H7 (cell line): Measurements from ENCODE around the gene LPCAT3. TPM values are rescaled to one million over a fixed set of nuclear protein-coding genes. Genes with fewer than 3 reads are reported as not detected.

Experiments used
- DNase-seq: peaks from one replicate; pipeline ENCODE4 v3.0.0; 2012
- H3K27me3 ChIP-seq: 2 replicates; pipeline ENCODE4 v1.6.0; 2011; ENCODE audit warnings: mild to moderate bottlenecking, low read length; ENCODE audit not compliant: control insufficient read depth, insufficient read depth
- H3K36me3 ChIP-seq: replicated peaks from 2 replicates; pipeline ENCODE4 v1.5.1; 2011; ENCODE audit warnings: low read length; ENCODE audit not compliant: control insufficient read depth, insufficient read depth
- H3K4me3 ChIP-seq: 2 replicates; pipeline ENCODE4 v1.5.1; 2011; ENCODE audit warnings: low read depth, mild to moderate bottlenecking, control low read depth, low read length, moderate library complexity; ENCODE audit not compliant: insufficient read depth
- total RNA-seq: library from RNA; depleted of rRNA; stranded (reverse); fragments of >200 nt; shearing (Covaris generic); gene quantifications from 2 replicates; pipeline ENCODE4 v1.2.3, GENCODE V29; 2014; rRNA removed

Gene LPCAT3
- total RNA-seq, 1 experiment from 2014 or later: 16.9 TPM

DNA sequence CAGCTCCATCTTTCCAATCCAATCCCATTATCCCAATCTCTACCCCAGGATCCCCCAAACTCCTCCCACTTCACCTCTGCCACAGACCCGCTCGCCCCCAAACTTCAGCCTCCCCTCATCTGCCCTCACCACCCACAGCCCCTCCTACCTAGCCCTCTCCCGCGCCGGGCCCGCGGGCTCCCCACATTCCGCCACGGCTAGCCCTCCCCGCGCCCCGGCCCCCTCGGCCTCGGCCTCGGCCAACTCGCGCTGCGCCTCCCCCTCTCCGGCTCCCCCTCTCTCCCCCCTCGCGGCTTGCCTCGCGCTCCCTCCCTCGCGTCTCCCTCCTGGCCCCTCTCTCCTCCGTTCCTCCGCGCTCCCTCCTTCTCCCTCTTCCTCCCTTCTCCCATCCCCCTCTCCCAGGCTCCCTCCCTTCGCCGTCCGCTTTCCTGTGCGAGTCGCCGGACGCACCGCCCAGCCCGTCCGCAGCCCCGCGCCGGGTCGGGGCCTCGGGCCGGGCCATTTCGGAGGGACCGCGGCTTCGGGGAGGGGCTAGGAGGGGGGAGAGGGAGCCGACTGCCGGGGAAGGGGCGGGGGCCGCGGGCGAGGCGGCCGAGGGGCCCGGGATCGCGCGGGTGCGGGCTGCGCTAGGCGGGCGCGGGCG, 90.8 kb downstream of the LPCAT3 start, which contains the start of gene ATN1:
Gene ATN1, plus strand, starts transcription at position 581 of the 643 bp plus-strand sequence. CDS start 6,043 bp downstream, outside the sequence.
- Histone ChIP-seq H3K4me3 (peak within 1 kb of the TSS; percentile 78), H3K36me3 (peaks cover 5% of the 10 kb centered on the region), H3K27me3 (no peaks in the 10 kb centered on the region)
- peak; percentile 96 for DNase-seq

Other genes with a start within 250 kb of the LPCAT3 start
- 0.35 and 2.0 TPM in 2 replicates for gene LAG3, start 246.0 kb downstream of the LPCAT3 start, total RNA-seq
- gene CD4, start 228.9 kb downstream of the LPCAT3 start, total RNA-seq: 0.66 and 0.81 TPM in 2 replicates
- gene GPR162, start 196.7 kb downstream of the LPCAT3 start, total RNA-seq: 5.4 and 7.0 TPM in 2 replicates
- 38.0 and 46.9 TPM in 2 replicates for gene P3H3, start 190.1 kb downstream of the LPCAT3 start, total RNA-seq
- gene GNB3, start 177.6 kb downstream of the LPCAT3 start, total RNA-seq: 1.5 and 5.5 TPM in 2 replicates
- 85.6 and 115 TPM in 2 replicates for gene CDCA3, start 167.2 kb downstream of the LPCAT3 start, total RNA-seq
- 103 and 112 TPM in 2 replicates for gene USP5, start 166.3 kb downstream of the LPCAT3 start, total RNA-seq
- gene TPI1, start 150.9 kb downstream of the LPCAT3 start, total RNA-seq: 1,353 and 1,607 TPM in 2 replicates
- 28.7 and 29.4 TPM in 2 replicates for gene SPSB2, start 145.2 kb downstream of the LPCAT3 start, total RNA-seq
- gene LRRC23, start 113.7 kb downstream of the LPCAT3 start, total RNA-seq: 4.6 and 5.7 TPM in 2 replicates
- gene ENO2, start 103.9 kb downstream of the LPCAT3 start, total RNA-seq: 47.4 and 59.0 TPM in 2 replicates
- 11.4 and 13.4 TPM in 2 replicates for gene ATN1, start 90.5 kb downstream of the LPCAT3 start, total RNA-seq
- gene RNU7-1, start 74.7 kb downstream of the LPCAT3 start, total RNA-seq: not detected in 2 replicates
- 136 and 153 TPM in 2 replicates for gene C12orf57, start 74.5 kb downstream of the LPCAT3 start, total RNA-seq
- gene PTPN6, start 67.1 kb downstream of the LPCAT3 start, total RNA-seq: 25.0 and 34.3 TPM in 2 replicates
- 482 and 560 TPM in 2 replicates for gene PHB2, start 47.8 kb downstream of the LPCAT3 start, total RNA-seq
- gene EMG1, start 47.6 kb downstream of the LPCAT3 start, total RNA-seq: 56.6 and 59.5 TPM in 2 replicates
- 4.4 and 4.8 TPM in 2 replicates for gene C1S, start 42.2 kb upstream of the LPCAT3 start, total RNA-seq
- 1.1 and 8.2 TPM in 2 replicates for gene C1R, start 74.0 kb upstream of the LPCAT3 start, total RNA-seq
- 16.3 and 18.2 TPM in 2 replicates for gene C1RL, start 90.7 kb upstream of the LPCAT3 start, total RNA-seq
- 1.9 and 2.6 TPM in 2 replicates for gene RBP5, start 110.4 kb upstream of the LPCAT3 start, total RNA-seq
- 11.0 and 20.3 TPM in 2 replicates for gene CLSTN3, start 111.9 kb upstream of the LPCAT3 start, total RNA-seq
- gene PEX5, start 171.2 kb upstream of the LPCAT3 start, total RNA-seq: 26.4 and 45.9 TPM in 2 replicates